ENCODE measurements around the gene NR4A1. TPM values are rescaled to one million over a fixed set of nuclear protein-coding genes. Genes with fewer than 3 reads are reported as not detected.

Gene NR4A1
- total and polyA plus RNA-seq, 8 donors, result 11.7 to 85.4 (median 30.0) TPM

GRCh38 chr12:52046859-52047258, 4.4 kb upstream of the NR4A1 start:
- no peak for ATAC-seq
- intact Hi-C loops (cut with DNase I), result no loop called here
- DNase-seq, result peak in 1 of 6 donors; percentile 25
- no peak for FAIRE-seq
- Histone ChIP-seq H3K9me3 (no peaks in the 10 kb centered on the region), H3K36me3 (no peaks in the 10 kb centered on the region), H3K4me3 (no peak overlapping the region), H3K4me1 (peaks cover 23 to 40% (median 39%) of the 10 kb centered on the region in 3 donors), H3K27me3 (no peaks in the 10 kb centered on the region), H3K27ac (no peak overlapping the region)
- no peak for TF ChIP-seq CTCF (IDR thresholded peaks at IDR 0.05)
- 85 to 90% methylated on average over 7 of the region's 7 CpGs for WGBS, 2 donors

GRCh38 chr12:52049286-52049685, 2.0 kb upstream of the NR4A1 start:
- Histone ChIP-seq H3K4me3 (no peak overlapping the region), H3K27me3 (no peaks in the 10 kb centered on the region), H3K4me1 (peaks cover 17 to 32% (median 26%) of the 10 kb centered on the region in 3 donors), H3K36me3 (no peaks in the 10 kb centered on the region), H3K9me3 (no peaks in the 10 kb centered on the region), H3K27ac (peak overlapping the region in 1 of 4 donors; percentile 98)
- 74 to 84% methylated on average over 4 of the region's 4 CpGs for WGBS, 2 donors
- no peak for TF ChIP-seq CTCF (IDR thresholded peaks at IDR 0.05)
- DNase-seq (no peak), ATAC-seq (no peak), FAIRE-seq (no peak)
- intact Hi-C loops (cut with DNase I), result no loop called here

GRCh38 chr12:52049688-52050087, 1.6 kb upstream of the NR4A1 start:
- ATAC-seq (no peak), DNase-seq (no peak), FAIRE-seq (no peak)
- peak overlapping the region; percentile 93 to 100 (median 98) for H3K27ac ChIP-seq
- no peak for TF ChIP-seq CTCF (IDR thresholded peaks at IDR 0.05)
- H3K36me3 ChIP-seq, result peaks cover 0 to 4% (median 0%) of the 10 kb centered on the region in 3 donors
- H3K4me1 ChIP-seq, result peaks cover 13 to 30% (median 23%) of the 10 kb centered on the region in 3 donors
- H3K27me3 ChIP-seq, result no peaks in the 10 kb centered on the region
- intact Hi-C loops (cut with DNase I), result no loop called here
- H3K9me3 ChIP-seq, result no peaks in the 10 kb centered on the region
- no peak overlapping the region for H3K4me3 ChIP-seq
- 69 to 83% methylated on average over 5 of the region's 5 CpGs for WGBS, 2 donors

- Histone ChIP-seq H3K4me1 (peaks cover 13 to 27% (median 18%) of the 10 kb centered on the region in 3 donors), H3K27me3 (no peaks in the 10 kb centered on the region), H3K9me3 (no peaks in the 10 kb centered on the region), H3K4me3 (peak overlapping the region; percentile 16 to 52 (median 40)), H3K27ac (peak overlapping the region; percentile 93 to 100 (median 98)), H3K36me3 (peaks cover 0 to 9% (median 0%) of the 10 kb centered on the region in 3 donors)
- FAIRE-seq, result no peak
- WGBS, 2 donors, result 10 to 12% methylated on average over 16 of the region's 16 CpGs
- intact Hi-C loops (cut with DNase I), result no loop called here
- peak; percentile 16 to 45 (median 32) for ATAC-seq
- TF ChIP-seq CTCF (IDR thresholded peaks at IDR 0.05), result no peak
- peak; percentile 70 to 90 (median 80) for DNase-seq
Measured at GRCh38 chr12:52050116-52050757, 1.0 kb upstream of the NR4A1 start.
